GM10266 (cell line): ENCODE data around the gene TOX2.

ENCODE experiments used
- DNase-seq: peaks from one replicate; pipeline ENCODE4 v3.0.0; 2012; ENCODE audit errors: extremely low spot score
- CTCF ChIP-seq: IDR thresholded peaks from 2 replicates; pipeline ENCODE4 v1.5.1; 2012; ENCODE audit warnings: mild to moderate bottlenecking, low read depth; ENCODE audit not compliant: control insufficient read depth, insufficient read depth; ENCODE audit errors: missing control alignments

The TOX2 gene

GRCh38 chr20:43975096-43975768 is 60.6 kb downstream of the TOX2 start:
- TF ChIP-seq CTCF, result no peak
- no peak for DNase-seq

GRCh38 chr20:43976547-43976946 is 61.9 kb downstream of the TOX2 start:
- TF ChIP-seq CTCF, result no peak
- no peak for DNase-seq

GRCh38 chr20:43977252-43977651 is 62.6 kb downstream of the TOX2 start:
- DNase-seq, result no peak
- no peak for TF ChIP-seq CTCF

- TF ChIP-seq CTCF, result no peak
- DNase-seq, result no peak
These were observed 63.3 kb downstream of the TOX2 start for GRCh38 chr20:43977962-43978361.

GRCh38 chr20:43979576-43980105 is 65.0 kb downstream of the TOX2 start:
- no peak for TF ChIP-seq CTCF
- DNase-seq, result no peak

GRCh38 chr20:43981540-43981939 is 66.9 kb downstream of the TOX2 start:
- no peak for TF ChIP-seq CTCF
- DNase-seq, result no peak

- no peak for DNase-seq
- no peak for TF ChIP-seq CTCF
These were observed 67.4 kb downstream of the TOX2 start for GRCh38 chr20:43982016-43982415.
